ENCODE data around the gene FOLR2.
A peak's percentile ranks its signal among the peaks of the same experiment; 100 is the strongest.

The FOLR2 gene

DNA sequence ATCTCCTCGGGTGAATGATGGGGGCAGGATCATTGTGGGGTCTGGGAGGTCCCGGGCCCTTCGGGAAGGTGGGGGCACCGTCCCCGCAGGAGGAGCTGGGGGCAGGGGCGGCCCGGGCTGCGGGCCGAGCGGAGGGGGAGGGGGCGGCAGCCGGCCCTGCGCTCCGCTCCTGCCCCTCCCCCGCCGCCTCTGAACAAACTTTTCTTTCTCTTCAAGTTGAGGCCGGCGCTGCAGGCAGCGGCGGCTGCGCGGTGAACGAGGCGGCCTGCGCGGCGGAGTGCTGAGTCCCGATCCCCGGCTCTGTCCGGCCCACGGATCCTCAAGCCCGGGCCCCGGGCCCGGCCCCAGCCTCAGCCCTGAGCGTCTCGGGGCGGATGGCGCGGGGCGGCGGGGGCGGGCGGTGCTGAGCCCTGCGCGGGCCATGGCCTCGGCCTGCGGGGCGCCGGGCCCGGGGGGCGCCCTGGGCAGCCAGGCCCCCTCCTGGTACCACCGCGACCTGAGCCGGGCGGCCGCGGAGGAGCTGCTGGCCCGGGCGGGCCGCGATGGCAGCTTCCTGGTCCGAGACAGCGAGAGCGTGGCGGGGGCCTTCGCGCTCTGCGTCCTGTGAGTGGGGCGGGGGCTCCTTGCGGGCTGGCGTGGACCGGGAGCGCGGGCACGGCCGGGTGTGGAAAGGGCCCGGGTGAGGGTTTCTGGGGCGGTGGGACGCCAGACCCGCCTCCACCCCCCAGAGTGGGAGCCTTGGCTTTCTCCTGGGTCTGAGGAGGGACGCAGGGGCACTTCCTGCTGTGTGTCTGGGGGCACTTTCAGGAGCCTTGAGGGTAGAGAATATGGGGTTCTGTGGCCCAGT is 8.2 kb downstream of the FOLR2 start, which contains the start of gene INPPL1:
Gene INPPL1 (plus strand): TSS at position 204 of the 847 bp plus-strand sequence. CDS start 218 bp downstream, at position 422.
- H2AFZ ChIP-seq (ENCODE audit: low read length, unreplicated experiment): peak within 1 kb of the TSS; percentile 69
- peak within 1 kb of the TSS; percentile 47 for H3K27ac ChIP-seq (ENCODE audit: low read depth, low read length)
- H3K79me2 ChIP-seq (ENCODE audit: control insufficient read depth, insufficient read depth, low read length, unreplicated experiment): peaks cover 34% of the 10 kb centered on the region
- H3K36me3 ChIP-seq (ENCODE audit: insufficient read depth, low read length): no peaks in the 10 kb centered on the region
- peaks cover 4% of the 10 kb centered on the region for H3K4me1 ChIP-seq (ENCODE audit: control insufficient read depth, insufficient read depth, low read length, unreplicated experiment)
- peak within 1 kb of the TSS; percentile 82 for H3K4me3 ChIP-seq (ENCODE audit: low read depth, low read length)
- H3K27me3 ChIP-seq (ENCODE audit: insufficient read depth, low read length): no peaks in the 10 kb centered on the region

DNA sequence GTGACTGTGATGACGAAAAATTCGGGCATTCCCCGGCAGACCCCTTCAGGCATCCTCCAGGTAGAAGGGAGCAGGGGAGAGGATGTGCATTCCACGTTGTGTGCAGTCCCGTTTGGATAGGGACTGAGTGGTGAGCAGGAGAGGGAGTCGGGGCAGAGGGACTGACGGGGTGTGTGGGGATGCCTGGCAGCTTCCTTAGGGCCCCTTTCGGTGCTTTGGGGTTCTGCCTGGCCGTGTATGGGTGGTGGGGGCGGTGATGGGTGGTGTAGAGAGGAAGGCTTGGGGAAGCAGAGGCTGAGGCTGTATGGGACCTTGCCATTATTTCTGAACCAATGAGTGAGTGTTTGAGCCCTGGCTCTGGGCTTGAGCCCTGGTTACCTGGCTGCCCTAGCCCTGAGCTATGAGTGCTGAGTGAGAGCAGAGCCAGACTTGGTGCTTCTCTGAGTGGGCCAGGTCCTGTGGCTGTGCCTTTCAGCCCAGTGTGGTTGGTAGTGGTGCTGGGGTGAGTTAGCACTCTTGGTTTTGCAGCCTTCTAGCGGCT is 8.9 kb downstream of the FOLR2 start:
- peak overlapping the region; percentile 82 for H3K4me3 ChIP-seq (ENCODE audit: low read depth, low read length)
- peaks cover 34% of the 10 kb centered on the region for H3K79me2 ChIP-seq (ENCODE audit: control insufficient read depth, insufficient read depth, low read length, unreplicated experiment)
- H3K36me3 ChIP-seq (ENCODE audit: insufficient read depth, low read length): no peaks in the 10 kb centered on the region
- peak overlapping the region; percentile 69 for H2AFZ ChIP-seq (ENCODE audit: low read length, unreplicated experiment)
- no peaks in the 10 kb centered on the region for H3K27me3 ChIP-seq (ENCODE audit: insufficient read depth, low read length)
- no peak overlapping the region for H3K27ac ChIP-seq (ENCODE audit: low read depth, low read length)
- peaks cover 4% of the 10 kb centered on the region for H3K4me1 ChIP-seq (ENCODE audit: control insufficient read depth, insufficient read depth, low read length, unreplicated experiment)

DNA sequence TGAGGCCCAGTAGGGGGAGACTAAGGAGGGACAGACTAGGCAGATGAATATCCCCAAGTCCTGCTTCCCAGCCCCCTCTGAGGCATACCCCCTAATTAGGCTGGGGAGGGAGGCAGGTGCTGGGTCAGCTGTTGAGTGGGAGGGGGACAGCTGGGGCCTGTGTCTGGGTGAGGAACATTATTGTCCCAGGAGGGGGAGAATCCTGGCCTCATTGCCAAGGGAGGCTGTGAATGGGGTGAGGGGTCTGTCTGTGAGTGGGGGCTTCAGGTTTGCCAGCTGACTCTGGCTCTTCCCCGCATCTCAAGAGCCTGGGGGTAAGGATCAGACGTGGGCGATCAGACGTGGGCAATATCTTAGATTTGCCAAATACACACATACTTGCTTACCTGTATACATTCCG is 10.1 kb downstream of the FOLR2 start:
- no peak overlapping the region for H3K27ac ChIP-seq (ENCODE audit: low read depth, low read length)
- no peak overlapping the region for H2AFZ ChIP-seq (ENCODE audit: low read length, unreplicated experiment)
- H3K27me3 ChIP-seq (ENCODE audit: insufficient read depth, low read length): no peaks in the 10 kb centered on the region
- peaks cover 6% of the 10 kb centered on the region; the same call in 1 of the 2 replicates for H3K36me3 ChIP-seq (ENCODE audit: insufficient read depth, low read length)
- H3K4me3 ChIP-seq (ENCODE audit: low read depth, low read length): no peak overlapping the region
- H3K4me1 ChIP-seq (ENCODE audit: control insufficient read depth, insufficient read depth, low read length, unreplicated experiment): peaks cover 4% of the 10 kb centered on the region
- peaks cover 34% of the 10 kb centered on the region for H3K79me2 ChIP-seq (ENCODE audit: control insufficient read depth, insufficient read depth, low read length, unreplicated experiment)

DNA sequence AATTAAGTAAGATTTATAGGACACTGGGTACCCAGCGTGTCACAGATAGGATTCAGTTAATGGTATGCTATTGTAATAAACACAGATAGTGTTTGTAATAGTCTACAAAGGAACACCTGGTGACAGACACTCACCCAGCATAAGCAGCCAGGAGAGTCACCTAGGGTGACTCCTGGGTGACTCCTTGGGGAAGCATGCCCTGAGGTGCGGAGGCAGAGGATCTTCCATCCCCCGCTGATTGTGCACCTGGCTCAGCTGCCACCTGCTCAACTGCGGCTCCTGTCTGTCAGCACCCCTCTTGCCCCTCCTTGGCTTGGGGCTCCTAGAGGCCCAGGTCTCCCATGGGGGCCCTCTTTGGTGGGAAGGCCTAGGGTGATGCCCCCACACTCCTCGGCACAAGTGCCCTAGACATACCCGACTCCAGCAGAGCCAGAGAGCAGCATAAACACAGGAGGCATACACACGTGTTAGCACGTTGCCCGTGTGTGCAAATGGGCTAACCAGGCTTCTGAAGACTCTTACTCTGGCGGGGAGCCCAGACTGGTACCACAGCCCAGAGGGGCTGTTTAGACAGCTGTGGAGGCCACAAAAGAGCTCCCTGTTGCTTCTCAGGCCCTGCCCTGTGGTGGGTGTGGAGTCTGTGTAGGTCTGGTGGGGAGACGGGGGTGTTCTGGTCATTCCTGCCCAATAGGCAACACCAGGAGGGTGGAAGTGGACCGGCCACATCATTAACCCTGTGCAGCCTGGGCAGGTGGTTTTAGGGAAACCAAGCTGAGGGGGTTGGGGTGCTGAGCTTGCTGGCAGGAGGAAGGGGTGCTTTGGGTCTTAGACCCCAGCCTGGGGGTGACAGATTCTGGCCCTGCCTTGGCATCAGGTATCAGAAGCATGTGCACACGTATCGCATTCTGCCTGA is 11.0 kb downstream of the FOLR2 start:
- Histone ChIP-seq H3K4me1 (ENCODE audit: control insufficient read depth, insufficient read depth, low read length, unreplicated experiment) (peaks cover 4% of the 10 kb centered on the region), H3K27me3 (ENCODE audit: insufficient read depth, low read length) (no peaks in the 10 kb centered on the region), H2AFZ (ENCODE audit: low read length, unreplicated experiment) (no peak overlapping the region), H3K36me3 (ENCODE audit: insufficient read depth, low read length) (peaks cover 13% of the 10 kb centered on the region; the same call in 1 of the 2 replicates), H3K4me3 (ENCODE audit: low read depth, low read length) (no peak overlapping the region), H3K79me2 (ENCODE audit: control insufficient read depth, insufficient read depth, low read length, unreplicated experiment) (peaks cover 34% of the 10 kb centered on the region), H3K27ac (ENCODE audit: low read depth, low read length) (no peak overlapping the region)

DNA sequence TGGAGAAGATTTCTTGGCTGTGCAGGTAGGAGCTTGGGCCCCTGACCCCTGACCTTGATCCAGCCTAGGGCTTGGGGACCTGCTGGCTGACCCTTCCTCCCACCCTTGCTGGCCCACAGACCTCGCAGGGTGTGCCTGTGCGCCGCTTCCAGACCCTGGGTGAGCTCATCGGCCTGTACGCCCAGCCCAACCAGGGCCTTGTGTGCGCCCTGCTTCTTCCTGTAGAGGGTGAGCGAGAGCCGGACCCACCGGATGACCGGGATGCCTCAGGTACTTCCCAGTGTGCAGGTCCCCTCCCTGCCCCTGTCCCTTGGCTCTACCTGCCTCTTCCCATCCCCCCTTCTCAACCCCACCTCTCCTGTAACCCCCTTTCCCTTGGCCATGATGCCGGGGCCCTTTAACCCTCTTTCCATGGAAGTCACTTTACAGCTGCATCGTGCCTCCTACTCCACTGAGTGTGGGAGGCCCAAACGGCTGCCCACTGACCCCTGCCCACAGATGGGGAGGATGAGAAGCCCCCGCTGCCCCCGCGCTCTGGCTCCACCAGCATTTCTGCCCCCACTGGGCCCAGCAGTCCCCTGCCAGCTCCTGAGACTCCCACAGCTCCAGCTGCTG is 11.7 kb downstream of the FOLR2 start:
- peaks cover 4% of the 10 kb centered on the region for H3K4me1 ChIP-seq (ENCODE audit: control insufficient read depth, insufficient read depth, low read length, unreplicated experiment)
- H3K27me3 ChIP-seq (ENCODE audit: insufficient read depth, low read length): no peaks in the 10 kb centered on the region
- H2AFZ ChIP-seq (ENCODE audit: low read length, unreplicated experiment): no peak overlapping the region
- H3K4me3 ChIP-seq (ENCODE audit: low read depth, low read length): no peak overlapping the region
- peaks cover 34% of the 10 kb centered on the region for H3K79me2 ChIP-seq (ENCODE audit: control insufficient read depth, insufficient read depth, low read length, unreplicated experiment)
- no peak overlapping the region for H3K27ac ChIP-seq (ENCODE audit: low read depth, low read length)
- H3K36me3 ChIP-seq (ENCODE audit: insufficient read depth, low read length): peaks cover 15% of the 10 kb centered on the region; the same call in 1 of the 2 replicates

DNA sequence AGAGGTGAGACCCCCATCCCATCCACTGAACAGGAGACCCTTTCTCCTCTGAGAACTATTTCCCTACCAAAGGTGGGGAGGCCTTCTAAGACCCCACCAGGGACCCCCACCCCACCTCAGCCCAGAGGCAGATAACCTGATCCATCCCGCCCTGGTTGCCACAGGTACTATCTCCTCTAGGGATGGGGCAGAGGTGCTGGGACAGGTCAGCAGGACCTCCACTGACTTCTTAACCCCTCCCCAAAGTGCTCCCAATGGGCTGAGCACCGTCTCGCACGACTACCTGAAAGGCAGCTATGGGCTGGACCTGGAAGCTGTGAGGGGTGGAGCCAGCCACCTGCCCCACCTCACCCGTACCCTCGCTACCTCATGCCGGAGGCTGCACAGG is 12.2 kb downstream of the FOLR2 start:
- Histone ChIP-seq H3K4me3 (ENCODE audit: low read depth, low read length) (no peak overlapping the region), H3K27me3 (ENCODE audit: insufficient read depth, low read length) (no peaks in the 10 kb centered on the region), H3K79me2 (ENCODE audit: control insufficient read depth, insufficient read depth, low read length, unreplicated experiment) (peaks cover 34% of the 10 kb centered on the region), H3K27ac (ENCODE audit: low read depth, low read length) (no peak overlapping the region), H2AFZ (ENCODE audit: low read length, unreplicated experiment) (no peak overlapping the region), H3K36me3 (ENCODE audit: insufficient read depth, low read length) (peaks cover 19% of the 10 kb centered on the region; the same call in 1 of the 2 replicates), H3K4me1 (ENCODE audit: control insufficient read depth, insufficient read depth, low read length, unreplicated experiment) (peaks cover 4% of the 10 kb centered on the region)

DNA sequence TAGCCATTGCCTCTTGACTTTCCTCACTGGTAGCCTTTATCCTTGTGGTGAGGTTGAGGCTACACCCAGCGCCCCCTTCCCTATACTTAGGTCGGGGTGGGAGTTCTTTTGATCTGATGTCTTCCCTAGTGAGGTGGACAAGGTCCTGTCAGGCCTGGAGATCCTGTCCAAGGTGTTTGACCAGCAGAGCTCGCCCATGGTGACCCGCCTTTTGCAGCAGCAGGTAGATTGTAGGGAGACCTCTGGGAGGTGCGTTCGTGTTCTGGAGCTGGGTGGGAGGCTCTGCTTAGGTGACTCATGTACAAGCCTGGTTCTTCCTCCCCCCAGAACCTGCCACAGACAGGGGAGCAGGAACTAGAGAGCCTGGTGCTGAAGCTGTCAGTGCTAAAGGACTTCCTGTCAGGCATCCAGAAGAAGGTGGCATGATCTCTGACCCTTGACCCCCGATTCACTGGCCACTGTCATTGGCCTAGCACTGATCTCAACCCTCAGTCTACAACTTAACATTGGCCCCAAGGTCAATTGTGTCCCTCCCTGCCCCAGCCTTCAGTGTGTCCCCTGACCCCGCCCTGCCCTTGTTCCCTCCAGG is 12.8 kb downstream of the FOLR2 start:
- H3K27me3 ChIP-seq (ENCODE audit: insufficient read depth, low read length): no peaks in the 10 kb centered on the region

DNA sequence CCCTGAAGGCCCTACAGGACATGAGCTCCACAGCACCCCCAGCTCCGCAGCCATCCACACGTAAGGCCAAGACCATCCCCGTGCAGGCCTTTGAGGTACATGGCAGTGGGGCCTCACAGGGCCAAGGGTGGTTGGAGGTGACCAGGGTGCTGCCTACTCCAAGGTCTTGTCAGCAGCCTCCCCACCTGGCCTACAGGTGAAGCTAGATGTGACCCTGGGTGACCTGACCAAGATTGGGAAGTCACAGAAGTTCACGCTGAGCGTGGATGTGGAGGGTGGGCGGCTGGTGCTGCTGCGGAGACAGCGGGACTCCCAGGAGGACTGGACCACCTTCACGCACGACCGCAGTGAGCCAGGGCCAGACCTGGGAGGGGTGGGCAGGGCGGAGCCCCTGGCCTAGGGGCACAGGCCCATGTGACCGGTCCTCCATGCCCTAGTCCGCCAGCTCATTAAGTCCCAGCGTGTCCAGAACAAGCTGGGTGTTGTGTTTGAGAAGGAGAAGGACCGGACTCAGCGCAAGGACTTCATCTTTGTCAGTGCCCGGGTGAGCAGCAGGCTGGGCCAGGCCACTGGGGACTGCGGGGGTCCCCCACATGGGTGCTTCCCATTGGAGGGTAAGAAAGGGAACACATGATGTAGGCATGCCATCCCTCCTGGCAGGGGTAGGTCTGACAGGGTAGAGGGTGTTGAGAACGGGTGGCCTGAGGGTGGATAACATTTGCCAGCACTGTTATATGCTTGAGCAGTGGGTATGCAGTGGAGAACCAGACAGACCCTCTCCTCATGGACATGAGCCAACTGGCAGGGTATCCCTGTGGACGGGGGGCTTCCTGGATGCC is 13.6 kb downstream of the FOLR2 start:
- no peak overlapping the region for H3K27ac ChIP-seq (ENCODE audit: low read depth, low read length)
- H3K4me1 ChIP-seq (ENCODE audit: control insufficient read depth, insufficient read depth, low read length, unreplicated experiment): peaks cover 4% of the 10 kb centered on the region
- H3K79me2 ChIP-seq (ENCODE audit: control insufficient read depth, insufficient read depth, low read length, unreplicated experiment): peaks cover 22% of the 10 kb centered on the region
- H3K4me3 ChIP-seq (ENCODE audit: low read depth, low read length): no peak overlapping the region
- H2AFZ ChIP-seq (ENCODE audit: low read length, unreplicated experiment): no peak overlapping the region
- no peaks in the 10 kb centered on the region for H3K27me3 ChIP-seq (ENCODE audit: insufficient read depth, low read length)
- peaks cover 19% of the 10 kb centered on the region; the same call in 1 of the 2 replicates for H3K36me3 ChIP-seq (ENCODE audit: insufficient read depth, low read length)

More for the DNA sequence above, 12.8 kb downstream of the FOLR2 start:
- Histone ChIP-seq H3K4me3 (ENCODE audit: low read depth, low read length) (no peak overlapping the region), H2AFZ (ENCODE audit: low read length, unreplicated experiment) (no peak overlapping the region), H3K4me1 (ENCODE audit: control insufficient read depth, insufficient read depth, low read length, unreplicated experiment) (peaks cover 4% of the 10 kb centered on the region), H3K27ac (ENCODE audit: low read depth, low read length) (no peak overlapping the region), H3K36me3 (ENCODE audit: insufficient read depth, low read length) (peaks cover 19% of the 10 kb centered on the region; the same call in 1 of the 2 replicates), H3K79me2 (ENCODE audit: control insufficient read depth, insufficient read depth, low read length, unreplicated experiment) (peaks cover 29% of the 10 kb centered on the region)

DNA sequence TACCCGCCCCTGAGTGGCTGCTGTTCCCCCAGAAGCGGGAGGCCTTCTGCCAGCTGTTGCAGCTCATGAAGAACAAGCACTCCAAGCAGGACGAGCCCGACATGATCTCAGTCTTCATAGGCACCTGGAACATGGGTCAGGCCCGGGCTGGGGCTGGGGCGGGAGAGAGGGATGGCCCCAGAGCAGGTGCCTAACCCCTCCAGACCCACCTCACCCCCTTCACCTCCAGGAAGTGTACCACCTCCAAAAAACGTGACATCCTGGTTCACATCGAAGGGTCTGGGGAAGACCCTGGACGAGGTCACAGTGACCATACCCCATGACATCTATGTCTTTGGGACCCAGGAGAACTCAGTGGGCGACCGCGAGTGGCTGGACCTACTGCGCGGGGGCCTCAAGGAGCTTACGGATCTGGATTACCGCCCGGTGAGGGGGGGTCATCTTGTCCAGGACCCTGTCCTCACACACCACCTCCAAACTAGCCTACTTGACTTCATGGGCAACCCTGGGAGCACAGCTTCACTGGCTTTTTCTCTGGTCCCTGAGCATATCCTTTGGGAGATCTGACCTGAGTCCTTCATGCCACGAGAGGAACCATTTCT is 14.3 kb downstream of the FOLR2 start:
- H3K36me3 ChIP-seq (ENCODE audit: insufficient read depth, low read length): peaks cover 19% of the 10 kb centered on the region; the same call in 1 of the 2 replicates
- H3K79me2 ChIP-seq (ENCODE audit: control insufficient read depth, insufficient read depth, low read length, unreplicated experiment): peaks cover 15% of the 10 kb centered on the region
- H2AFZ ChIP-seq (ENCODE audit: low read length, unreplicated experiment): no peak overlapping the region
- no peak overlapping the region for H3K27ac ChIP-seq (ENCODE audit: low read depth, low read length)
- no peaks in the 10 kb centered on the region for H3K27me3 ChIP-seq (ENCODE audit: insufficient read depth, low read length)
- H3K4me1 ChIP-seq (ENCODE audit: control insufficient read depth, insufficient read depth, low read length, unreplicated experiment): peaks cover 1% of the 10 kb centered on the region
- H3K4me3 ChIP-seq (ENCODE audit: low read depth, low read length): no peak overlapping the region

Measured in ACC112 (cell line).